Fibroblast of lung (primary cell): ENCODE results near the gene IMMT. TPM values are rescaled to one million over a fixed set of nuclear protein-coding genes. Genes with fewer than 3 reads are reported as not detected.

Experiments
- DNase-seq, 2 donors: peaks; one replicate each; pipeline versions ENCODE4 v3.0.0 to v3.0.0-alpha.2; 2010; ENCODE audit warnings: low read depth in 2 of 2
- H2AFZ ChIP-seq: 2 replicates; pipeline ENCODE4 v1.5.1; 2012; ENCODE audit warnings: low read length, control low read depth, inconsistent platforms
- H3K27ac ChIP-seq: 2 replicates; pipeline ENCODE4 v1.5.1; 2011; ENCODE audit warnings: low read length, control low read depth; ENCODE audit not compliant: insufficient read depth
- H3K27me3 ChIP-seq: 2 replicates; pipeline ENCODE4 v1.5.1; 2011; ENCODE audit warnings: mild to moderate bottlenecking, low read length; ENCODE audit not compliant: control insufficient read depth, insufficient read depth
- H3K36me3 ChIP-seq: 2 replicates; pipeline ENCODE4 v1.5.1; 2011; ENCODE audit warnings: low read length; ENCODE audit not compliant: control insufficient read depth, insufficient read depth
- H3K4me1 ChIP-seq: 2 replicates; pipeline ENCODE4 v1.5.1; 2011; ENCODE audit warnings: low read length; ENCODE audit not compliant: control insufficient read depth, insufficient read depth; ENCODE audit errors: extremely low read depth
- H3K4me2 ChIP-seq: 2 replicates; pipeline ENCODE4 v1.5.1; 2011; ENCODE audit warnings: low read length, control low read depth; ENCODE audit not compliant: insufficient read depth; ENCODE audit errors: extremely low read depth
- H3K4me3 ChIP-seq, 4 experiments: fragments of 200-600 bp in 1 of 4; sonication (generic) in 1 of 4; replicated peaks in 1 of 4; 2 replicates each; pipeline ENCODE4 v1.5.1; 2011 to 2016; ENCODE audit warnings: low read length in 4 of 4, low read depth in 3 of 4, mild to moderate bottlenecking in 3 of 4, control low read depth in 2 of 4, inconsistent platforms in 1 of 4, mixed read lengths in 1 of 4; ENCODE audit not compliant: insufficient read depth in 1 of 4; ENCODE audit errors: control extremely low read depth in 1 of 4
- H3K79me2 ChIP-seq: 2 replicates; pipeline ENCODE4 v1.5.1; 2012; ENCODE audit warnings: mild to moderate bottlenecking, low read length, inconsistent platforms; ENCODE audit not compliant: control insufficient read depth, insufficient read depth
- H3K9ac ChIP-seq: 2 replicates; pipeline ENCODE4 v1.5.1; 2011; ENCODE audit warnings: mild to moderate bottlenecking, low read length, control low read depth; ENCODE audit not compliant: insufficient read depth
- H3K9me3 ChIP-seq: 2 replicates; pipeline ENCODE4 v1.5.1; 2012; ENCODE audit warnings: low read depth, low read length; ENCODE audit not compliant: control insufficient read depth, insufficient read depth
- H4K20me1 ChIP-seq: 2 replicates; pipeline ENCODE4 v1.5.1; 2011; ENCODE audit warnings: low read length; ENCODE audit not compliant: control insufficient read depth, insufficient read depth; ENCODE audit errors: extremely low read depth
- CTCF ChIP-seq, 2 donors: IDR thresholded peaks in 1 of 2; conservative IDR thresholded peaks in 1 of 2; 1 replicate in 1 of 2; 2 replicates in 1 of 2; pipeline ENCODE4 v1.5.1; 2011 to 2012; ENCODE audit warnings: low read length in 2 of 2, control low read depth in 1 of 2, inconsistent platforms in 1 of 2, low read depth in 1 of 2, mild to moderate bottlenecking in 1 of 2
- EZH2 ChIP-seq: IDR thresholded peaks from 2 replicates; pipeline ENCODE4 v1.5.1; 2012; ENCODE audit warnings: low read length, control low read depth, mild to moderate bottlenecking; ENCODE audit errors: missing control alignments
- polyA plus RNA-seq, 2 donors: library from polyadenylated mRNA; depleted of rRNA in 1 of 2; stranded (reverse) in 1 of 2; unstranded in 1 of 2; fragments of >200 nt; gene quantifications; 2 replicates each; pipeline ENCODE4 v1.2.1, GENCODE V29; 2011 to 2012; ENCODE audit warnings: missing spikeins in 1 of 2
- total RNA-seq: library from RNA; depleted of rRNA; stranded (reverse); fragments of >200 nt; gene quantifications from 2 replicates; pipeline ENCODE4 v1.2.1, GENCODE V29; 2014

The IMMT gene
- total and polyA plus RNA-seq, 2 donors (not counting 1 experiment from before 2014, with no cell fraction given), result 47.1 to 52.7 TPM

- Histone ChIP-seq H3K27me3 (no peaks in the 10 kb centered on the region), H3K4me2 (no peak overlapping the region), H3K36me3 (no peaks in the 10 kb centered on the region), H3K27ac (no peak overlapping the region), H3K79me2 (no peaks in the 10 kb centered on the region), H3K4me3 (no peak overlapping the region), H3K9me3 (no peaks in the 10 kb centered on the region), H4K20me1 (no peaks in the 10 kb centered on the region), H2AFZ (no peak overlapping the region), H3K4me1 (no peaks in the 10 kb centered on the region), H3K9ac (no peak overlapping the region)
- no peak for DNase-seq
- TF ChIP-seq CTCF (conservative IDR thresholded peaks at IDR 0.05 in 1 of 2, IDR thresholded peaks at IDR 0.05 in 1 of 2; ENCODE audit: low read depth in 1 of 2, low read length in 2 of 2), result no peak
- no peak for TF ChIP-seq EZH2
These were observed 41.9 kb upstream of the IMMT start for GRCh38 chr2:86237172-86237571.

- no peaks in the 10 kb centered on the region for H3K27me3 ChIP-seq
- no peaks in the 10 kb centered on the region for H3K79me2 ChIP-seq
- H3K36me3 ChIP-seq, result no peaks in the 10 kb centered on the region
- H3K4me1 ChIP-seq, result no peaks in the 10 kb centered on the region
- H3K9me3 ChIP-seq, result no peaks in the 10 kb centered on the region
- no peak overlapping the region for H3K4me2 ChIP-seq
- TF ChIP-seq CTCF (conservative IDR thresholded peaks at IDR 0.05 in 1 of 2, IDR thresholded peaks at IDR 0.05 in 1 of 2; ENCODE audit: low read depth in 1 of 2, low read length in 2 of 2), result no peak
- no peak for TF ChIP-seq EZH2
- no peak for DNase-seq
- no peak overlapping the region for H3K27ac ChIP-seq
- no peak overlapping the region for H3K4me3 ChIP-seq
- no peak overlapping the region for H2AFZ ChIP-seq
- no peaks in the 10 kb centered on the region for H4K20me1 ChIP-seq
- H3K9ac ChIP-seq, result no peak overlapping the region
These were observed 40.1 kb upstream of the IMMT start for GRCh38 chr2:86235196-86235980.

- Histone ChIP-seq H3K36me3 (no peaks in the 10 kb centered on the region), H3K4me1 (no peaks in the 10 kb centered on the region), H3K27me3 (no peaks in the 10 kb centered on the region), H3K9ac (no peak overlapping the region), H4K20me1 (no peaks in the 10 kb centered on the region), H3K27ac (no peak overlapping the region), H3K79me2 (no peaks in the 10 kb centered on the region), H3K4me3 (no peak overlapping the region), H3K9me3 (no peaks in the 10 kb centered on the region), H3K4me2 (no peak overlapping the region), H2AFZ (no peak overlapping the region)
- no peak for DNase-seq
- TF ChIP-seq EZH2 (no peak), CTCF (conservative IDR thresholded peaks at IDR 0.05 in 1 of 2, IDR thresholded peaks at IDR 0.05 in 1 of 2; ENCODE audit: low read depth in 1 of 2, low read length in 2 of 2) (no peak)
These were observed 39.4 kb upstream of the IMMT start for GRCh38 chr2:86234563-86235131.
